Cardiac muscle cell (in vitro differentiated cells and primary cell): ENCODE measurements around the gene ARHGAP15. TPM values are rescaled to one million over a fixed set of nuclear protein-coding genes. Genes with fewer than 3 reads are reported as not detected.

Experiments used
- DNase-seq, 2 donors: peaks; one replicate each; pipeline versions ENCODE4 v3.0.0 to v3.0.0-alpha.2; 2010 to 2017; ENCODE audit warnings: low read depth in 1 of 2, low spot score in 1 of 2
- H3K27ac ChIP-seq: fragments of 200-600 bp; sonication (generic); 2 replicates; pipeline ENCODE4 v1.5.1; 2016
- H3K27me3 ChIP-seq: fragments of 200-600 bp; sonication (generic); 2 replicates; pipeline ENCODE4 v1.6.0; 2016; ENCODE audit warnings: control low read depth
- H3K36me3 ChIP-seq: fragments of 200-600 bp; sonication (generic); 2 replicates; pipeline ENCODE4 v1.5.1; 2016; ENCODE audit warnings: control low read depth
- H3K4me1 ChIP-seq: fragments of 200-600 bp; sonication (generic); 2 replicates; pipeline ENCODE4 v1.8.1; 2017; ENCODE audit warnings: low read depth, mild to moderate bottlenecking, mixed run types
- H3K4me3 ChIP-seq: fragments of 200-600 bp; sonication (generic); 2 replicates; pipeline ENCODE4 v1.5.1; 2016; ENCODE audit warnings: mild to moderate bottlenecking
- H3K9me3 ChIP-seq: fragments of 200-600 bp; sonication (generic); 2 replicates; pipeline ENCODE4 v1.5.1; 2017; ENCODE audit warnings: low read depth, mild to moderate bottlenecking, control low read depth
- CTCF ChIP-seq: IDR thresholded peaks from 2 replicates; pipeline ENCODE4 v1.5.1; 2012; ENCODE audit warnings: low read depth, mild to moderate bottlenecking, low read length
- polyA plus RNA-seq: library from polyadenylated mRNA; unstranded; fragments of >200 nt; fragmentation: Nextera tagmentation; extraction: Ambion mirVana; gene quantifications from 2 replicates; pipeline ENCODE4 v1.2.1, GENCODE V29; 2016
- total RNA-seq: library from RNA; depleted of rRNA; stranded (reverse); fragments of >200 nt; gene quantifications from 2 replicates; pipeline ENCODE4 v1.2.3, GENCODE V29; 2016

The ARHGAP15 gene
- total and polyA plus RNA-seq, 2 experiments from 2014 or later, result not detected

GRCh38 chr2:143725400-143725799 lies 596.2 kb downstream of the ARHGAP15 start:
- no peaks in the 10 kb centered on the region for H3K36me3 ChIP-seq
- DNase-seq, result no peak
- H3K4me1 ChIP-seq, result no peaks in the 10 kb centered on the region
- no peak overlapping the region for H3K27ac ChIP-seq
- H3K9me3 ChIP-seq, result no peaks in the 10 kb centered on the region
- no peak overlapping the region for H3K4me3 ChIP-seq
- no peak for TF ChIP-seq CTCF
- H3K27me3 ChIP-seq, result no peaks in the 10 kb centered on the region

- H3K27me3 ChIP-seq, result no peaks in the 10 kb centered on the region
- no peaks in the 10 kb centered on the region for H3K9me3 ChIP-seq
- TF ChIP-seq CTCF, result no peak
- H3K4me3 ChIP-seq, result no peak overlapping the region
- no peaks in the 10 kb centered on the region for H3K36me3 ChIP-seq
- H3K4me1 ChIP-seq, result no peaks in the 10 kb centered on the region
- DNase-seq, result no peak
- H3K27ac ChIP-seq, result no peak overlapping the region
Observed at GRCh38 chr2:143726151-143726845, 597.1 kb downstream of the ARHGAP15 start.

GRCh38 chr2:143728498-143728897 lies 599.3 kb downstream of the ARHGAP15 start:
- H3K27ac ChIP-seq, result no peak overlapping the region
- H3K27me3 ChIP-seq, result no peaks in the 10 kb centered on the region
- no peaks in the 10 kb centered on the region for H3K9me3 ChIP-seq
- no peaks in the 10 kb centered on the region for H3K36me3 ChIP-seq
- no peak for DNase-seq
- TF ChIP-seq CTCF, result no peak
- H3K4me1 ChIP-seq, result no peaks in the 10 kb centered on the region
- no peak overlapping the region for H3K4me3 ChIP-seq

- no peak for TF ChIP-seq CTCF
- Histone ChIP-seq H3K9me3 (no peaks in the 10 kb centered on the region), H3K36me3 (no peaks in the 10 kb centered on the region), H3K27ac (no peak overlapping the region), H3K4me3 (no peak overlapping the region), H3K27me3 (no peaks in the 10 kb centered on the region), H3K4me1 (no peaks in the 10 kb centered on the region)
- DNase-seq, result no peak
Observed at GRCh38 chr2:143729296-143729814, 600.1 kb downstream of the ARHGAP15 start.

- Histone ChIP-seq H3K27me3 (no peaks in the 10 kb centered on the region), H3K27ac (no peak overlapping the region), H3K36me3 (no peaks in the 10 kb centered on the region), H3K4me3 (no peak overlapping the region), H3K9me3 (no peaks in the 10 kb centered on the region), H3K4me1 (no peaks in the 10 kb centered on the region)
- DNase-seq, result peak in 1 of 2 donors; percentile 11
- TF ChIP-seq CTCF, result no peak
Observed at GRCh38 chr2:143730155-143730952, 601.1 kb downstream of the ARHGAP15 start.
